ENCODE data around the gene PIK3AP1.
A peak's percentile ranks its signal among the peaks of the same experiment; 100 is the strongest.
"Not testable (repeated sequence)": the region's sequence is repeated elsewhere in the genome, so short reads cannot be mapped to it uniquely, and the experiment has no call there.

Gene PIK3AP1

GRCh38 chr10:96570983-96571964 is 149.0 kb downstream of the PIK3AP1 start:
- peaks cover 19% of the 10 kb centered on the region for H3K36me3 Mint-ChIP-seq
- no peak overlapping the region for H3K27ac Mint-ChIP-seq
- H3K9me3 Mint-ChIP-seq (ENCODE audit: low read depth), result no peaks in the 10 kb centered on the region
- H3K4me1 Mint-ChIP-seq (ENCODE audit: low read depth), result peaks cover 72% of the 10 kb centered on the region
- H3K27me3 Mint-ChIP-seq, result no peaks in the 10 kb centered on the region
- H3K4me3 Mint-ChIP-seq, result no peak overlapping the region

DNA sequence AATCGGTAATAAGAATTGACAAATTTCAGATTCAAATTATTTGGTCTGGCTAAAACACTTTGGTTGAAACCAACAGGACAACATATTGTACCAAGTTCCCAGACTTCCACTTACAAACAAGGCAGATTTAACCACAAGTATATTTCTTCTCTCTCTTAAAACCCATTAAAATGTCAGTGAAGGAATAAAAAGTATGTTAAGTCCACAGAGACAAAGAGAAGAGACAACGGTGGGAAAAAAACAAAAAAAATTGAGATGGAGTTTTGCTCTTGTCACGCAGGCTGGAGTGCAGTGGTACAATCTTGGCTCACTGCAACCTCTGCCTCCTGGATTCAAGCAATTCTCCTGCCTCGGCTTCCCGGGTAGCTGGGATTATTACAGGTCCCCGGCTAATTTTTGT is 149.8 kb downstream of the PIK3AP1 start:
- no peaks in the 10 kb centered on the region for H3K27me3 Mint-ChIP-seq
- H3K27ac Mint-ChIP-seq, result no peak overlapping the region
- peaks cover 76% of the 10 kb centered on the region for H3K4me1 Mint-ChIP-seq (ENCODE audit: low read depth)
- H3K36me3 Mint-ChIP-seq, result peaks cover 16% of the 10 kb centered on the region
- no peaks in the 10 kb centered on the region for H3K9me3 Mint-ChIP-seq (ENCODE audit: low read depth)
- H3K4me3 Mint-ChIP-seq, result no peak overlapping the region

GRCh38 chr10:96568402-96568801 is 151.9 kb downstream of the PIK3AP1 start:
- Mint-ChIP-seq H3K4me3 (no peak overlapping the region), H3K27me3 (no peaks in the 10 kb centered on the region), H3K36me3 (peaks cover 10% of the 10 kb centered on the region), H3K27ac (no peak overlapping the region), H3K9me3 (ENCODE audit: low read depth) (no peaks in the 10 kb centered on the region), H3K4me1 (ENCODE audit: low read depth) (peaks cover 66% of the 10 kb centered on the region)

DNA sequence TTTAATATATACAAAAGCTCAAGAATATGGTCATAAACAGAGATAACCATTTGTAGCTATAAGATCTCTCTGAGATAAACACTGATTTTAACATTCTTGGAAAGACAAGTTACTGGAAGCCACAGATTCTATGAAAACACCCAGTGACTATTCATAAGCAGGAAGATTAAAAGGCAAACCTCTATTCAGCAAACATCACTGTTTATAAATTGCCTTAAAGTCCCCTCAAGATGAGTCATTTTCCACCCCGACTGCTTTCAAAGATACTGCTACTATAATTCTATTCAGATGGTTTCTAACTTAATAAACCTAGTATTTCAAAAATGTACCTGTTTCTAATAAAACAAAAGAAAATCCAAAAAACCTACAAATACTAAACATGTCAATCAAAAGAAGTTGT is 154.5 kb downstream of the PIK3AP1 start:
- no peaks in the 10 kb centered on the region for H3K27me3 Mint-ChIP-seq
- H3K27ac Mint-ChIP-seq, result no peak overlapping the region
- no peaks in the 10 kb centered on the region for H3K9me3 Mint-ChIP-seq (ENCODE audit: low read depth)
- peaks cover 10% of the 10 kb centered on the region for H3K36me3 Mint-ChIP-seq
- no peak overlapping the region for H3K4me3 Mint-ChIP-seq
- peaks cover 43% of the 10 kb centered on the region for H3K4me1 Mint-ChIP-seq (ENCODE audit: low read depth)

GRCh38 chr10:96560966-96561887 is 159.1 kb downstream of the PIK3AP1 start:
- Mint-ChIP-seq H3K4me3 (no peak overlapping the region), H3K4me1 (ENCODE audit: low read depth) (peaks cover 12% of the 10 kb centered on the region), H3K36me3 (peaks cover 6% of the 10 kb centered on the region), H3K27ac (no peak overlapping the region), H3K27me3 (no peaks in the 10 kb centered on the region), H3K9me3 (ENCODE audit: low read depth) (no peaks in the 10 kb centered on the region)

- Mint-ChIP-seq H3K4me3 (no peak overlapping the region), H3K36me3 (peaks cover 6% of the 10 kb centered on the region), H3K4me1 (ENCODE audit: low read depth) (peaks cover 7% of the 10 kb centered on the region), H3K27me3 (no peaks in the 10 kb centered on the region), H3K27ac (peak overlapping the region; percentile 55), H3K9me3 (ENCODE audit: low read depth) (no peaks in the 10 kb centered on the region)
Observed at GRCh38 chr10:96560489-96560888, 159.8 kb downstream of the PIK3AP1 start.

- Mint-ChIP-seq H3K4me3 (no peak overlapping the region), H3K9me3 (ENCODE audit: low read depth) (no peaks in the 10 kb centered on the region), H3K27ac (no peak overlapping the region), H3K36me3 (peaks cover 9% of the 10 kb centered on the region), H3K27me3 (no peaks in the 10 kb centered on the region), H3K4me1 (ENCODE audit: low read depth) (peaks cover 5% of the 10 kb centered on the region)
Observed at GRCh38 chr10:96556003-96556402, 164.3 kb downstream of the PIK3AP1 start.

GRCh38 chr10:96555330-96555729 is 165.0 kb downstream of the PIK3AP1 start:
- Mint-ChIP-seq H3K9me3 (ENCODE audit: low read depth) (no peaks in the 10 kb centered on the region), H3K27me3 (no peaks in the 10 kb centered on the region), H3K4me3 (no peak overlapping the region), H3K4me1 (ENCODE audit: low read depth) (peaks cover 2% of the 10 kb centered on the region), H3K36me3 (peaks cover 8% of the 10 kb centered on the region), H3K27ac (no peak overlapping the region)

DNA sequence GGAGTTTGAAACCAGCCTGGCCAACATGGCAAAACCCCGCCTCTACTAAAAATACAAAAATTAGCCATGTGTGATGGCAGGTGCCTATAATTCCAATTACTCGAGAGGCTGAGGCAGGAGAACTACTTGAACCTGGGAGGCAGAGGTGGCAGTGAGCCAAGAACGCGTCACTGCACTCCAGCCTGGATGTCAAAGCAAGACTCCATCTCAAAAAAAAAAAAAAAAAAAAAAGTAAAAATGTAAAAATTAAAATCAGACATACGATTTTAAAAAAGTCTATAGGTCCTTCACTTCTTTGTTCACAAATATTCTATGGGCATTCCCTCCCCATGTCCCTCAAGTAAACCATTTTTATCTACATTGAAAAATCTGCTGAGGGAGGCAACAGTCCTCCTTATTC is 171.7 kb downstream of the PIK3AP1 start:
- Mint-ChIP-seq H3K4me3 (no peak overlapping the region), H3K4me1 (ENCODE audit: low read depth) (peaks cover 6% of the 10 kb centered on the region), H3K36me3 (peaks cover 22% of the 10 kb centered on the region), H3K27ac (no peak overlapping the region), H3K9me3 (ENCODE audit: low read depth) (no peaks in the 10 kb centered on the region), H3K27me3 (no peaks in the 10 kb centered on the region)

DNA sequence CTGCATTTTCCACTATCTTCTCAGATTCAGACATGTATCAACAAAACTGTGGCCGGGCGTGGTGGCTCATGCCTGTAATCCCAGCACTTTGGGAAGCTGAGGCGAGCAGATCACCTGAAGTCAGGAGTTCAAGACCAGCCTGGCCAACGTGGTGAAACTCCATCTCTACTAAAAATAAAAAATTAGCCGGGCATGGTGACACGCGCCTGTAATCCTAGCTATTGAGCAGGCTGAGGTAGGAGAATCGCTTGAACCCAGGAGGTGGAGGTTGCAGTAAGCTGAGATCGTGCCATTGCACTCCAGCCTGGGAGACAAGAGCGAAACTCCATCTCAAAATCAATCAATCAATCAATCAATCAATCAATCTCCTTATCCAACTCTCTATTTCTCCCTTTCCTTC is 174.8 kb downstream of the PIK3AP1 start:
- H3K27me3 Mint-ChIP-seq; H3K27ac Mint-ChIP-seq; H3K9me3 Mint-ChIP-seq (ENCODE audit: low read depth); H3K4me3 Mint-ChIP-seq; H3K4me1 Mint-ChIP-seq (ENCODE audit: low read depth): not testable (repeated sequence)
- peaks cover 23% of the 10 kb centered on the region for H3K36me3 Mint-ChIP-seq
